HepG2 (cell line): ENCODE data around the gene IFT52. TPM values are rescaled to one million over a fixed set of nuclear protein-coding genes. Genes with fewer than 3 reads are reported as not detected.

Source experiments
- ARID4A ChIP-seq: sonication (generic); formaldehyde crosslinking; IDR thresholded peaks from 2 replicates; pipeline ENCODE4 v1.5.0; 2020; ENCODE audit warnings: mild to moderate bottlenecking, missing genetic modification reagents, borderline replicate concordance
- CCDC6 ChIP-seq: sonication (generic); formaldehyde crosslinking; IDR thresholded peaks from 2 replicates; pipeline ENCODE4 v1.8.1; 2022; ENCODE audit warnings: mild to moderate bottlenecking, missing genetic modification reagents, moderate library complexity
- EZH2 ChIP-seq: conservative IDR thresholded peaks from 2 replicates; pipeline ENCODE4 v1.6.1; 2012; ENCODE audit warnings: mild to moderate bottlenecking, low read depth, low read length, moderate library complexity
- FOXJ3 ChIP-seq: sonication (generic); formaldehyde crosslinking; IDR thresholded peaks from 2 replicates; pipeline ENCODE4 v1.4.0; 2020; ENCODE audit warnings: missing genetic modification reagents, mild to moderate bottlenecking, borderline replicate concordance
- MEIS2 ChIP-seq: sonication (generic); formaldehyde crosslinking; IDR thresholded peaks from 2 replicates; pipeline ENCODE4 v1.9.0; 2021; ENCODE audit warnings: mild to moderate bottlenecking, missing genetic modification reagents
- PHF20 ChIP-seq: sonication (generic); formaldehyde crosslinking; IDR thresholded peaks from 2 replicates; pipeline ENCODE4 v1.5.0; 2020; ENCODE audit warnings: mild to moderate bottlenecking, missing genetic modification reagents
- PHF5A ChIP-seq: IDR thresholded peaks from one replicate; pipeline ENCODE4 v1.6.1; 2018; ENCODE audit warnings: low read depth, missing genetic modification reagents; ENCODE audit not compliant: unreplicated experiment
- SIN3B ChIP-seq: fragments of 150-350 bp; IDR thresholded peaks from 2 replicates; pipeline ENCODE4 v1.6.1; 2014; ENCODE audit warnings: low read length
- SIX4 ChIP-seq: sonication (generic); formaldehyde crosslinking; IDR thresholded peaks from 2 replicates; pipeline ENCODE4 v1.4.0; 2020; ENCODE audit warnings: missing genetic modification reagents
- TAF1 ChIP-seq: sonication (generic); formaldehyde crosslinking; IDR thresholded peaks from 2 replicates; pipeline ENCODE4 v1.4.0; 2020; ENCODE audit warnings: missing genetic modification reagents
- ZBTB26 ChIP-seq: IDR thresholded peaks from 2 replicates; pipeline ENCODE4 v1.6.1; 2016; ENCODE audit warnings: missing compliant biosample characterization, missing genetic modification reagents, borderline replicate concordance
- ZBTB42 ChIP-seq: sonication (generic); formaldehyde crosslinking; IDR thresholded peaks from 2 replicates; pipeline ENCODE4 v1.5.0; 2020; ENCODE audit warnings: mild to moderate bottlenecking, missing genetic modification reagents
- ZFP36 ChIP-seq: fragments of 150-350 bp; IDR thresholded peaks from 2 replicates; pipeline ENCODE4 v1.6.1; 2018; ENCODE audit warnings: borderline replicate concordance, low read length, low read depth; ENCODE audit not compliant: partially characterized antibody
- ZFP62 ChIP-seq: sonication (generic); formaldehyde crosslinking; IDR thresholded peaks from 2 replicates; pipeline ENCODE4 v1.4.0; 2020; ENCODE audit warnings: missing genetic modification reagents
- ZKSCAN5 ChIP-seq: sonication (generic); formaldehyde crosslinking; IDR thresholded peaks from 2 replicates; pipeline ENCODE4 v1.5.1; 2020; ENCODE audit warnings: mild to moderate bottlenecking, missing genetic modification reagents
- ZNF274 ChIP-seq: sonication (generic); formaldehyde crosslinking; IDR thresholded peaks from 2 replicates; pipeline ENCODE4 v1.5.1; 2020; ENCODE audit warnings: mild to moderate bottlenecking, missing genetic modification reagents
- ZNF430 ChIP-seq: sonication (generic); formaldehyde crosslinking; IDR thresholded peaks from 2 replicates; pipeline ENCODE4 v1.9.0; 2021; ENCODE audit warnings: mild to moderate bottlenecking, missing genetic modification reagents
- ZNF552 ChIP-seq: sonication (generic); formaldehyde crosslinking; IDR thresholded peaks from 2 replicates; pipeline ENCODE4 v1.9.0; 2022; ENCODE audit warnings: missing genetic modification reagents, mild to moderate bottlenecking, borderline replicate concordance
- ZNF687 ChIP-seq: sonication (generic); formaldehyde crosslinking; IDR thresholded peaks from 2 replicates; pipeline ENCODE4 v1.5.1; 2020; ENCODE audit warnings: mild to moderate bottlenecking, missing genetic modification reagents, moderate library complexity
- polyA plus RNA-seq, 8 experiments: library from polyadenylated mRNA; depleted of rRNA in 3 of 8; stranded (reverse) in 7 of 8; unstranded in 1 of 8; fragments of >200 nt; fragmentation: Illumina TruSeq in 4 of 8; extraction: Trizol in 4 of 8; gene quantifications; 2 replicates each; pipeline versions ENCODE4 v1.2.1 to v1.2.3, GENCODE V29; 2011 to 2016; ENCODE audit warnings: low read depth in 4 of 8, missing spikeins in 1 of 8, mixed read lengths in 1 of 8; ENCODE audit not compliant: insufficient read depth in 1 of 8
- total RNA-seq, 5 experiments: library from RNA; depleted of rRNA; stranded (reverse); fragments of >200 nt; fragmentation: Illumina TruSeq; extraction: Trizol; gene quantifications; 2 replicates each; pipeline ENCODE4 v1.2.3, GENCODE V29; 2016; ENCODE audit warnings: low read depth in 1 of 5
- TF ChIP-seq, protein P1 (sequence below): sonication (generic); formaldehyde crosslinking; IDR thresholded peaks from 2 replicates; pipeline ENCODE4 v1.9.0; 2021; ENCODE audit warnings: missing genetic modification reagents, mild to moderate bottlenecking, borderline replicate concordance

Gene IFT52
- total and polyA plus RNA-seq, 2 of the 13 experiments (the other 11 are each of a cell fraction or from before 2014, with no cell fraction given): 48.0 to 64.0 TPM

DNA sequence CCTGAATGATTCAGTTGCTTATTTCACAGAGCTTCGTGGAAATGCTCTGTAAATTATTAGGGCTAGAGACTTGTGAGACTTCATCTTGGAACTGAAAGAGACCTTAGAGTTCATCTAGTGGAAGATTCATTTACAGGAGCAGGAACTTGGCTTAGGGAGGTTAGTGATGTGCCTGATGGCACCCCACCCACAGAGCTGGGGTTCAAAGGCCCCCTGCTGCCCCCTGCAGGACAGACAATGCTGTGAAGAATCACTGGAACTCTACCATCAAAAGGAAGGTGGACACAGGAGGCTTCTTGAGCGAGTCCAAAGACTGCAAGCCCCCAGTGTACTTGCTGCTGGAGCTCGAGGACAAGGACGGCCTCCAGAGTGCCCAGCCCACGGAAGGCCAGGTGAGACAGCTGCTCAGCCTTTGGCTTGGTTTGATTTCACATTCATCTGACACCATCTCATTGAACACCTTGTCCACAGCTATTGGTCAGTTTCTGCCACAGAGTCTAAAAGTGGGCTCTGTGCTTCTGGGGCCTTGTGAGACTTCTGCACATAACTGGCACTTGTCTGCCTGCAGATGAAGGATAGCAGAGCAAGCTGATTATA lies 101.3 kb downstream of the IFT52 start (continued):
- TF ChIP-seq SIN3B (no peak), ZBTB26 (CRISPR knock-in tag) (0 out of 2 replicates have a peak, but pooled peaks have one; percentile 55), ZFP36 (no peak), ZFP62 (CRISPR knock-in tag) (no peak), MEIS2 (CRISPR knock-in tag) (no peak), ZNF430 (no peak), PHF20 (CRISPR knock-in tag) (no peak), ZNF552 (no peak), FOXJ3 (CRISPR knock-in tag) (no peak), TAF1 (CRISPR knock-in tag) (no peak), ARID4A (CRISPR knock-in tag) (no peak), ZBTB42 (CRISPR knock-in tag) (no peak), SIX4 (CRISPR knock-in tag) (no peak), ZNF274 (no peak), EZH2 (no peak), ZNF687 (CRISPR knock-in tag) (peak; percentile 42), PHF5A (CRISPR knock-in tag) (no peak), CCDC6 (no peak), ZKSCAN5 (CRISPR knock-in tag) (no peak)
- TF ChIP-seq, protein P1, sequence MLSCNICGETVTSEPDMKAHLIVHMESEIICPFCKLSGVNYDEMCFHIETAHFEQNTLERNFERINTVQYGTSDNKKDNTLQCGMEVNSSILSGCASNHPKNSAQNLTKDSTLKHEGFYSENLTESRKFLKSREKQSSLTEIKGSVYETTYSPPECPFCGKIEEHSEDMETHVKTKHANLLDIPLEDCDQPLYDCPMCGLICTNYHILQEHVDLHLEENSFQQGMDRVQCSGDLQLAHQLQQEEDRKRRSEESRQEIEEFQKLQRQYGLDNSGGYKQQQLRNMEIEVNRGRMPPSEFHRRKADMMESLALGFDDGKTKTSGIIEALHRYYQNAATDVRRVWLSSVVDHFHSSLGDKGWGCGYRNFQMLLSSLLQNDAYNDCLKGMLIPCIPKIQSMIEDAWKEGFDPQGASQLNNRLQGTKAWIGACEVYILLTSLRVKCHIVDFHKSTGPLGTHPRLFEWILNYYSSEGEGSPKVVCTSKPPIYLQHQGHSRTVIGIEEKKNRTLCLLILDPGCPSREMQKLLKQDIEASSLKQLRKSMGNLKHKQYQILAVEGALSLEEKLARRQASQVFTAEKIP (CRISPR knock-in tag): no peak
